HG02678 (cell line): ENCODE measurements around the gene TPST2.

Experiments
- ATAC-seq: cut with Tn5 transposase; IDR thresholded peaks from one replicate; pipeline ENCODE4 v1.9.1; 2021; ENCODE audit warnings: mild to moderate bottlenecking, moderate library complexity; ENCODE audit not compliant: unreplicated experiment

TPST2 gene

GRCh38 chr22:26558248-26558895, 31.6 kb downstream of the TPST2 start:
- ATAC-seq, result no peak

GRCh38 chr22:26556904-26557303, 33.0 kb downstream of the TPST2 start:
- ATAC-seq, result no peak

DNA sequence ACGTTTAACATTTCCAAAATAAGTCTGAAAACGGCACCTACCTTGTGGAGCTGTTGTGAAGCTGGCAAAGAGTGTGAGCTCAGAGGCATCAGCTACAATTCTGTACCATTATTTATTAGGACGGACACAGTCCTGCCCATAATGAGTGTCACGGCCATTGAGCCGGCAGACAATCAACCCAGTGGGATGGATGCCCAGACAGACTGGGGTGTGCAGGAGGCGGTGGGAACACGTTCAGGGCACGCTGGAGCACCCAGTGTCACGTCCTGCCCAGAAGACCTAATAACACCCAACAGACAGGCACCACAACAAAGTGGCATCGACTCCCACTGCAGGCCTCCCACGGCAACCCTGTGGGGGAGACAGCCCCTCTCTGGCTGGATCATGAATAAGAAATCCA, 34.5 kb downstream of the TPST2 start:
- no peak for ATAC-seq

GRCh38 chr22:26554956-26555355, 35.0 kb downstream of the TPST2 start:
- ATAC-seq, result no peak

DNA sequence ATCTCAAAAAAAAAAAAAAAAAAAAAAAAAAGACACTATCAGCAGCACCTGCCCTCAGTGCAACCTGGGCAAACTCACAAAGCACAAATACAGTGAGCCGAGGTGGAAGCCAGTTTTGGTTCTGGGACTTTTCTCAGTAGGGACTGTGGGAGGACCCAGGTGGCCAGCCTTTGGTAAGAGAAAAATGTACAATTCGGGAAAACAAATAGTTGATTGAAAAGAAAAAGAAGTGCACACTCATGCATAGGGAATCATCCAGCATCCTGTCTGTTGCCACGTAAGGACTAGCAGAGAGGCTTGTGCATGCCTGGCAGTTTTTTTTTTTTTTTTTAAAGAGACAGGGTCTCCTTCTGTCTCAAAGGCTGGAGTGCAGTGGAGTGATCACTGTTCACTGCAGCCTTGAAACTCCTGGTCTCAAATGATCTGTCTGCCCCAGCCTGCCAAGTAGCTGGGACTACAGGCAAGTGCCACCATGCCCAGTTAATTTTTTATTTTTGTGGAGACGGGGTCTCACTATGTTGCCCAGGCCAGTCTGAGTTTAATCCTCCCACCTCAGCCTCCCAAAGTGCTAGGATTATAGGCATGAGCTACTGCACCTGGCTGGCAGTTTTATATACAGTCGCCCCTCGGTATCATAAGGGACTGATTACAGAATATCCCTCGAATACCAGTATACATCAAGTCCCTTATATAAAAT, 36.7 kb downstream of the TPST2 start:
- ATAC-seq, result no peak

DNA sequence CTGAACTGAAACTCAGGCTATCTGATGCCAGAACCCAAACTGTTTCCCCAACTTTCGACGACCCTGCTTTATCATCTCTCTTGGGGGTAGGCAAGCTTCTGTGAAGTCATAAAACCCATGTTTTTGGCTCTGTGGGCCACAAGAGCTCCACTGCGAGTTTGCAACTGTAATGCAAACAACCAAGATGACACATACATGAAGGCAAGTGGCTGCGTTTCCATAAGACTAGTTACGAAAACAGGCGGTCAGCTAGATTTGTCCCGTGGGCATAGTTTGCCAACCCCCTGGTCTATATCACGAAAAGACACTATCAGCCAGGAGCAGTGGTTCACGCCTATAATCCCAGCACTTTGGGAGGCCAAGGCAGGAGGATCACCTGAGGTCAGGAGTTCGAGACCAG, 37.5 kb downstream of the TPST2 start:
- no peak for ATAC-seq

- no peak for ATAC-seq
Measured at GRCh38 chr22:26551568-26551967, 38.4 kb downstream of the TPST2 start.

GRCh38 chr22:26550498-26551033, 39.4 kb downstream of the TPST2 start:
- ATAC-seq, result no peak

GRCh38 chr22:26549902-26550497, 39.9 kb downstream of the TPST2 start:
- no peak for ATAC-seq

- no peak for ATAC-seq
Measured at GRCh38 chr22:26548984-26549383, 40.9 kb downstream of the TPST2 start.

DNA sequence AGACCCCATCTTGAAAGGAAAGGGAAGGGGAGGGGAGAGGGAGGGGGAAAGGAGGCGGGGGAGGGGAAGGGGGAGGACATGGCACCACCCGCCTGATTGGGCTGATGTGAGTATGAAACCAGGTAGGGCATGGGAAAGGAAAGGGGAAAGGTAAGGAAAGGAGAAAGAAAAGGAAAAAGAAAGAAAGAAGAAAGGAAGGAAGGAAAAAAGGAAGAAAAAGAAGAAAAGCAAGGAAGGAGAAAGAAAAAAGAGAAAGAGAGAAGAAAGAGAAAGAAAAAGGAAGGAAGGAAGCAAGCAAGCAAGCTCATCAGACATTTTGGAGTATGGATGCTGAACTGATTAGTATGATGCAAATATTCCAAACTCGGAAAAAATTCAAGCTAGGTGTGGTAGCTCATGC, 41.6 kb downstream of the TPST2 start:
- no peak for ATAC-seq

DNA sequence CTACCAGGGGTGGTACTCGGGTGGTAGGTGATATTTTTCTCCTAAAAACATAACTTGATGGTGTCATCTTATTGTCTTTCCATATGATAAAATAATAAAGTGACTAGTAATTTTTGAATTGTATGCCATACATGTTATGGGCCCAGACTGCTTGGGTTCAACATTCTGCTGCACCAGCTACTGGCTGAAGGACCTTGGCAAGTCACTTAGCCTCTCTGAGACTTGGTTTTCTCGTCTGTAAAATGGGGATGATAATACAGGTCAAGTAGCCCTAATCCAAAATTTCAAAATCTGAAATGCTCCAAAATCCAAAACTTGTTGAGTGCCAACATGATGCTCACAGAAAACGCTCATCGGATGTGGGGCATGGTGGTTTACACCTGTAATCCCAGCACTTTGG, 42.1 kb downstream of the TPST2 start:
- no peak for ATAC-seq

GRCh38 chr22:26547426-26547825, 42.5 kb downstream of the TPST2 start:
- ATAC-seq, result no peak

DNA sequence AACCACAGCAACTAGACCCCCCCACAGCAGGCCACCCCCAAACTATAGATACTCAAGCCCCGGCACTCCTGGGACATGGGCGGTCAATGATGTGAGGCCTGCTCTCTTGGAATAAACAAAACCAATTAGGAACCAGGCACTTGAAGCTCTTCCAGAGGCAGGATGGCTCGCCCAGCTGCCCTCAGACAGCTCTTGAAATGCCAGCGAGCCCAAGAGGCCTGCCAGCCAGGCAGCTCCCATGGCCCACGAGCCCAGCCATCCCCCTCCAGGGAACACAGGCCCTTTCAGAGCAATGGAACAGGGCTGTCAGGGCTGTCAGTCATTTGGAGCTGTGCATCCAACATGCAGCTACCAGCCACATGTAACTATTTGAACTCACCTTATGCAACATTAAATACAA, 43.6 kb downstream of the TPST2 start:
- no peak for ATAC-seq

DNA sequence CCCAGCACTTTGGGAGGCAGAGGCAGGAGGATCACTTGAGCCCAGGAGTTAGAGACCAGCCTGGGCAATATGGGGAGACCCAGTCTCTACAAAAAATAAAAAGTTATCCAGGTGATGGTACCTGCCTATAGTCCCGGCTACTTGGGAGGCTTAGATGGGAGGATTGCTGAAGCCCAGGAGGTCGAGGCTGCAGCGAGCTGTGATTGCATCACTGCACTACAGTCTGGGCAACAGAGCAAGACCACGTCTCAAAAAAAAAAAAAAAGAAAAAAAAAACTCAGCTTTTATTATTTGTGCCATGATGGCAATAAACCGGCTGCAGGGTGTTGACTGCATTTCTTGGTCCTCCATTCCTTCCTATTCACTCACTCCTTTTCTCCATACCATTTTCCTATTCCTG, 44.1 kb downstream of the TPST2 start:
- no peak for ATAC-seq

DNA sequence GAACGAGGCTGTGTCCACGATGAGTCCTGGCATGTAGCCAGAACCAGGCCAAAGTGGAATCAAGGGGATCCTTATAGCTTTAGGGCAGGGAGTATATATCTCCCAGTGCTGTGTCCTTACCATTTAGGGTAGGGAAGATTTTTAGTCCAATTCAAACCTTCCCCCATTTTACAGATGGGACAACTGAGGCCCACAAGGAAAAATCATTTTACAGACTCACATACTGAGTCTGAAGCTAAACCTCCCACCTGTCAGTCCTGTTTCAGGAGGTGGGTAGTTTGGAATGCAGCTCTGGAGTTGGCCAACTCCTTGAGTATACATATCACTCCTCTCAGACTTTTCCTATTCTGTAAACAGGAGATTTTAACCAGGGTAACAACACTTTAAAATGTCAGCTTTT, 44.5 kb downstream of the TPST2 start:
- ATAC-seq, result no peak

DNA sequence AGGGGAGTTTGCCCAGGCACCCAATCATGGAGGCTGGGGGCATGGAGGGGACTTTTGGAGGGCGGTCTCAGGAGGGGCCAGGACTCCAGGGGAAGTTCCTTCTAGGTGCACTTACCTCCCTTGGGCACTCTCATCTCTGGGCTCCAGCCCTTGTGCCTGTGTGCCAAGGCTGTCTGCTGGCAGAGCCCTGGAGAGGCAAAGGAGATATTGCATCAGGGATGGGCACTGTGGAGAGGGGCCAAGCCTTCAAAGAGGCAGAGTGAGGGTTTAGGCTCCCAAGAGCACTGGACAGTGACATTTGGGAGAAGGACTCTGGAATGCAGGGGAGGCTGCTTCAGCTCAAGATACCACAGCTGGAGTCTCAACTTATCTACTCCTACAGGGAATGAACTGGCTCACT, 45.4 kb downstream of the TPST2 start:
- ATAC-seq, result no peak

DNA sequence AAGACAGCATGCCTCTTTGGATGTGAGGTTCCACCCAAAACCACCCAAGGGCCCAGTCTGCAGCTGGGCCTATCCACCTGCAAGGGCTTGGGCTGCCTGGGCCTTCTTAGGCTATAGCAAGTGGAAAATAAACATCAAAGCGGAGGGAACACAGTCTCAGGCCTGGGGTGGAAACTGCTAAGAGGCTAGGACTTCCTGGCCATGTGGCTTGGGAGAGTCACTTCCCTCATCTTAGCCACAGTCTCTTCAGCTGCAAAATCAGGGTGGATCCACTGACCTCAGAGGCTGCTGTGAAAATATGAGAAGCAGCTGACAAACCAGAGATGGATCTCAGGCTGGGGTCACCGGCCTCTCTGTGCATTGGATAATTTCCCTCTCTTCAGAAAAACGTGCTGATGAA, 47.1 kb downstream of the TPST2 start:
- no peak for ATAC-seq

- no peak for ATAC-seq
Measured at GRCh38 chr22:26541167-26541819, 48.6 kb downstream of the TPST2 start.

GRCh38 chr22:26540119-26540518, 49.8 kb downstream of the TPST2 start:
- no peak for ATAC-seq

GRCh38 chr22:26536762-26537134, 53.2 kb downstream of the TPST2 start:
- no peak for ATAC-seq
